A673 (cell line): ENCODE results near the gene GBA3.

Experiments used
- CTCF ChIP-seq: fragments of 300-800, 200-600 bp; sonication (generic); conservative IDR thresholded peaks from 2 replicates; pipeline ENCODE4 v1.5.1; 2017; ENCODE audit warnings: low read depth, mild to moderate bottlenecking, antibody characterized with exemption, low read length, moderate library complexity, mixed read lengths
- EZH2 ChIP-seq: fragments of 200-600 bp; sonication (generic); IDR thresholded peaks from 2 replicates; pipeline ENCODE4 v1.6.1; 2017; ENCODE audit warnings: borderline replicate concordance, low read depth, mild to moderate bottlenecking, mixed read lengths, antibody characterized with exemption, low read length; ENCODE audit not compliant: poor library complexity, severe bottlenecking

GRCh38 chr4:22712105-22712504 is 19.4 kb downstream of the GBA3 start:
- no peak for TF ChIP-seq CTCF
- TF ChIP-seq EZH2, result no peak
